ENCODE measurements around the gene KLHL3.

The KLHL3 gene

GRCh38 chr5:137706841-137707240, 29.0 kb downstream of the KLHL3 start:
- no peak for DNase-seq

- DNase-seq, result no peak
Observed at GRCh38 chr5:137705106-137705505, 30.8 kb downstream of the KLHL3 start.

- DNase-seq, result no peak
Observed at GRCh38 chr5:137703565-137703964, 32.3 kb downstream of the KLHL3 start.

DNA sequence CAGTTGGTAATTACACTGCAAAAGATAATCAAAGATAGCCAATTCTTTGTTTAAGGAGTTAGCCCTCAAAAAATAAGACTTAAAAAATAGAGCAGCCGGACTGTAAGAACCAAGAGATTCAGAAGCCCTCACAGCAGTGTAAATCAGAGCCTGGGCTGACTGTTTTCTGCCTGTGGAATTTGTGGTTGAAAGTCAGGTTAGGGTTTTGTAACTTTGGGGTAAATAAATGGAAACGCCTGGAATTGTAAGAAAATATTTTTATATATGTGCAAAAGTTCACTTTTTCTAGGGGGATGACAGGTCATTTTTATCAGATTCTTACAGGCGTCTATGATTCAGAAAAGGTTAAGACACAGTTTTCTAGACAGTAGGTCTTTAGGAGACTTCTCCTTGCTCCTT, 35.6 kb downstream of the KLHL3 start:
- DNase-seq, result no peak

- DNase-seq, result no peak
Observed at GRCh38 chr5:137699336-137700281, 36.3 kb downstream of the KLHL3 start.

DNA sequence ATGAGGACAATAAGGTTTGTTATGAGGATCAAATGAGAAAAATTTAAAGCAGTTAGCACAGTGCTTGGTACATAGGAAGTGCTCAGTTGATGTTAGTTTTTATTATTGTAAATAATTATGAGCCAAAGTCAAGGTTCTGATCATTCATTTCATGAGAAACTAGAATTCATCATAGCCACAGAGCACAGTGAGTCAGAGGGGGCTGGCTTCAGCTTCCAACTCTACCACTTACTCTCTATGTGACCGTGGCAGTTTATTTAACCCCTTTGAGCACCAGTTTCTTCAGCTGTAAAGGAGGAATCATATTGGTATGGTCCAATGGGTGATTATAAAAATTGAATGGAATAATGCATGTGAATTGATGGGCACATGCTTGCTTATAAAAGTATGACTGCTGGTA, 39.4 kb downstream of the KLHL3 start:
- peak; percentile 47 for DNase-seq

DNA sequence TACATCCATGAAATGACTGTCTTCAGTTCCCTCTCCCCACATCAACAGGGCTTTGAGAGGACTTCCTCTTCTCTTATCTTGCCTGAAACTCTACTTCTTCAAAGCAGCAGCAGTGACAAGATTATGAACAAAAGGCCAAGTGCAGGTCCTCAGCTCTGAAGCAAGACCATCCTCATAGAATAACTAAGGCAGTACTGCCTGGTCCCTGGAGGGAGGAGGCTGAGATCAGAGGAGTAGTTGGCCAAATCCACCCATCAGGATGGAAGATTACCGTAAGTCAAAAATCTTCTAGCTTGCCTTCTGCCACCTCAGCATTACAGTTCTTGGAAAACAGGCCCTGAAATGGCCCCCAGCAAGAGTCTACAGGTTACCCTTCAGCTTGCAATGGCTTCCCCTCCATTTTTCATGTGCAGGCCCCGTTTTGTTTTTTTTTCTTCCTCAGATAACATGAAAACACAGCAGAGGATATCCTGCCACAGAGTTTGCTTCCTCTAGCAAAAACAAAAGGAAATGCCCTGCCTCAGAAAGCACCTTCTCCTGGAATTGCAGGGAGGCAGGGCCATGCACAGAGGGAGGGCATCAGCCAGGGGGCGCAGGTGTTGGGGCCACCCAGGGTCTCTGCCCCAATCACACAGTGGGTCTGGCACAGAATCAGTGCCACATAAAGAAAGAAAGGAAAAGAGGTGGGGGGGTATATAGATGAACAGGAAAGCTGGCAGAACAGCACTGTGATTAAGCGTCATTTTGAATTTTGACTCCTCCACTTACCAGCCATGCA, 40.0 kb downstream of the KLHL3 start:
- DNase-seq, result no peak

DNA sequence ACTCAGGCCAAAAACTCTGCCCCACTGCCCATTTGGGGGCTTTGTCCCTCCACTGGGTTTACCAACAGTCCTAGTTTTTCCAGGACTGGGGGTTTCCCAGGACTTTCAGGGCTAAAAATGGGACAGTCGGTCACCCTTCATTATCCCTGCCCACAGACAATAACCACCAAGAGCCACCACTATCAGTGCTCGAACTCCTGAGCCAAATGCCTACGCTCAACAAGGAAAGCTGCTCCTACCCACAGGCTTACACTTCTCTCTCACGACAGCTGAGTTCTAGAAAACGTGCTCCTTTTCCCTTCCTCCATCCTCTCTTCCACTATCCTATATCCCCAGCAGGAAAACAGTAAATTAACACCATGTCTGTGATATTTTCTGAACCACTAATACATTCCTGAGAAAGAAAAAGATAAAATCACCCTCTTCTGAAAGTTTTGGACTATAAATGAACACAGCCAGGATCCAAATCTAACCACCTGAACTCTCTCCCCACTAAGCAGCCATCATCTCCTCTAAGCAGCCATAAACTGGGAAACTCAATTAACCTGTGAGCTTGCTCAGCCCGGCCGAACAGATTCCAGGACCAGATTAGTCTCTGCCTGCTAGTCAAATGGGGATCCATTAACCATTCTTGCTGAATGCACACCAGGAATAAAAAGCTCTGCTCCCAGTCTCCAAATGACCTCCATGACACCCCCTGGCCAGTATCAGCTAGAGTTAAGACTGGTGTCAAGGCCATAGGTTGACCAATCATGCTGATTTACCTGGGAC, 41.8 kb downstream of the KLHL3 start:
- no peak for DNase-seq

DNA sequence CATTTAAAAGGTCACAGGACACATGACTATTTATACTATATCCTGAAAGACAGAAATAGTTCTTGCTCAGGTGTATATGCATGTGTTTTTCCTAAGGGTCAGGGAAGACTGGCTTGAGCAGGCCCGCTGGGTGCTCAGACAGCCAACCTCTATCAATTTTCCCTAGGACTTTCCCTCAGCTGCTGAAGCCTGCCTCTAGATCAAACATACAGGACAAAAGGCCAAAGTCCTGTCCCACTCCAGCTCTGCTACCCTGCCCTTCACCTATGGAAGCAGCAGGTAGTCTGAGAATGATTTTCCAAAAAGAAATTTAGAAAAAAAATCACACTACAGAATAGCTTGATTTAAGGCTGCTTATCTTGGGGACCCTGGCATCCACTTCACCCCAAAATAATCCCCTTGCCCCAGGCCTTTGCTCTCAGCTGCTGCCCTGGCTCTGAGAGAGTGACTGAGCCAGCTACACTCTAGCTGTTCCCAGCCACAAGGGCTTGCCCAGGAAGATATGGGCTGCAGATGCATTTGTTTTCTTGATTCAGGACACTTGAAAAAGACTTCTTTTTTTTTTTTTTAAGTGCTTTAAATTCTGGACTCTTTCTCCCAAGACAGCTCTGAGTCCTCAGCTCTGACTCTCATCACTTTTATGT, 42.5 kb downstream of the KLHL3 start:
- no peak for DNase-seq

- no peak for DNase-seq
Observed at GRCh38 chr5:137689306-137689705, 46.6 kb downstream of the KLHL3 start.

- DNase-seq, result no peak
Observed at GRCh38 chr5:137688210-137688840, 47.6 kb downstream of the KLHL3 start.

DNA sequence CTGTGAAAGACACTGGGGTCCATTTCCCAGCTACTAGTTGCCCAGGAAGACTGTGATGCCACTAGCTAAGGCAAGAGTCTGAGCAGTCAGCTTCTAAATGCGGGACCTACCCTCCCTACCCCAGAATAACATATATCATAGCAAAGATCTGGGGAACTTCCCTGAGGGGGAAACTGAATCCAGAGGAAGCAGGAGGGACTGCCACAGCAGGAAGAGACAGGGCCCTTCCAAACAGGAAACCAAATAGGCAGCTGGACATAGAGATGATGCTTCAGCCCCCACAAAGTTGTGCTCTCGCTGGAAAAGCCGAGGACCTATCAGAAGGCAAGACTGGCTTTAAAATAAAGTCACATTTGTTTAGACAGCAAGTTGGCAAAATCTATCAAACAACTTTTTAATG, 51.1 kb downstream of the KLHL3 start:
- DNase-seq, result no peak

DNA sequence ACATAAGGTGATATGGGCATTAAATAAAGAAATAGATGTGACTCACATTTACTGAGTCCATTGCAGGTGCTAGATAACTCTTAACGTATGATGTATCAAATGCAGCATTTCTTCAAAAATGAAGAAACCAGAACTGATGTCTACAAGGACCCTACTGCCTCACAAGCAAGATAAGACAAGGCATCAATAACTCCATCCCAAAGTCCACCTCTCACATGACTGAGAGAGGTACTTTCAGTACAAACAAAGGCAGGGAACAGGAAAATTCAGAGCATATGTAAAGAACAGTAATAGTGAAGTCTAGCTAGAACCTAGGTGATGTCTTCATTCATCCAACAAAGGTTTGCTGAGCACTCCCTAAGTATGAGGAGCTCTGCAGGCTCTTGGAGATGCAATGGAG, 54.7 kb downstream of the KLHL3 start:
- DNase-seq, result no peak

DNA sequence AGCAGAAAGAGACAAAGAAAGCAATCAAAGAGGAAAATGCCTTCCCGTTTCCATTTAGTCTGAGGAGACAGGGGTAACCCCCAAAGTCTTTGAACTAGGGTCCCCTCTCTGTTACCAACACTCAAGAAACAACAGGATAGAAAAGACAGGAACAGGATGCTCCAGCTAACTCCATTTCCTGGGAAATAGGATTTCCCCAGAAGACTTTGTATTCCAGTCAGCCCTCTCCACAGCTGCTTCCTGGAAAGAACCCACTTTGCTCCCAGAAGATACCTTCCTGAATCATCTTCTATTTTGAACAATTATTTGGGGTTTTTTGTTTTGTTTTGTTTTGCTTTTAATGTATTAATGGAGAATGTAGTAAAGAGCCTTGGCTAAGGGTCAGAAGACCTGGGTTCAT, 56.0 kb downstream of the KLHL3 start:
- no peak for DNase-seq

- no peak for DNase-seq
Observed at GRCh38 chr5:137679195-137679594, 56.7 kb downstream of the KLHL3 start.

DNA sequence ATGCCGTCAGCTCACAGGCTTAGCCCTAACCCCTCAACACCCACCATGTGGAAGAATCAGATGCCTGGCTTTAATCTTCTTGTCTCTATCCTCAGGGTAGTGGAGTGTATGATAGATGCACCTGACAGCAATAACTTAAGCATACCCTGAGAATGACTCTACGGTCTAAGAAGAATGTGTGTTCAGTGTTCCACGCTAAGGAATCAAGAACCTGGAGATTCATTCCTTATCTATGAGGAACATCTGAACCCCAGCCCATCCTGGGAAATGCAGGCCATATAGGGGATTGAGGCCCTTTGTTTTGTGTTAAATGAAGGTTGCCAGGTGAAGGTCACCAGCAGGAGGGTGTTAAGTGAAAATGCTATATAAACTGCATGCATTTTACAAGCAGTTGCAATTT, 63.0 kb downstream of the KLHL3 start:
- no peak for DNase-seq

DNA sequence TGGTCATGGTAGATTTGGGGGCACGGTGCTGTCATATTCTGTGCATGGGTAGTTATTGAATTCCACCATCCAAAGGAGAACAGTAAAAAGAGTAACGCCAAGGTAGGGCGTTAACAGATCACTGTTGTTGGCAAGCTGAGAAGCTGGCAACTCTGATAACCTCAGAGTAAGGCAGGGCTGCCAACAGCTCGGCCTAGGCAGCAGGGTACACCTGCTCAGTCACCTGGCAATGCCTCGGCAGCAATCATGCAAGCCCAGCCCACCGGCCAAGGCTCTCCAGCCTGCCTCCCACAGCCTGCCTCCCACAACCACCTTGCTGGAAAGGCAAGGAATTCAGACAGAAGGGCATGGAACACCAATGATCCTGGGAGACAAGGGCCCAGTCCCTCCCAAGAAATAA, 63.9 kb downstream of the KLHL3 start:
- no peak for DNase-seq

GRCh38 chr5:137669811-137670210, 66.1 kb downstream of the KLHL3 start:
- DNase-seq, result no peak

DNA sequence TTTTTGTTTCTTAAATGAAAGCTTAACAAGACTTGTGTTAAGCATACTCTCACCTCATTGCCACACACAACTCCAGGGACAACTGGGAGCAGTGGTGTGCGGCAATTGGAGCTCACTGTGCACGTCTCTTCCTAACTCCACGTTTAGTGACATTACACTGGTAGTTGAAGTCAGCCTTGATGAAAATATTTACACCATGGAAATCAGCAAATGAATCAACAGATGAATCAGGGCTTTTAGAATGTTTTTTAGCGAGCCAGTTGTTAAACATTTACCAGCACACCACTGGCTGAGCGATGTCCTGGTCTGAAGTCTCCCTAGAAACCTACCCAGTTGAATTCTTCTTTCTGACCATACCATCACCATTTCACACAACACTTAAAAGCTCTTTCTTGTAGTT, 67.3 kb downstream of the KLHL3 start:
- no peak for DNase-seq

GRCh38 chr5:137667341-137667740, 68.5 kb downstream of the KLHL3 start:
- DNase-seq, result no peak

DNA sequence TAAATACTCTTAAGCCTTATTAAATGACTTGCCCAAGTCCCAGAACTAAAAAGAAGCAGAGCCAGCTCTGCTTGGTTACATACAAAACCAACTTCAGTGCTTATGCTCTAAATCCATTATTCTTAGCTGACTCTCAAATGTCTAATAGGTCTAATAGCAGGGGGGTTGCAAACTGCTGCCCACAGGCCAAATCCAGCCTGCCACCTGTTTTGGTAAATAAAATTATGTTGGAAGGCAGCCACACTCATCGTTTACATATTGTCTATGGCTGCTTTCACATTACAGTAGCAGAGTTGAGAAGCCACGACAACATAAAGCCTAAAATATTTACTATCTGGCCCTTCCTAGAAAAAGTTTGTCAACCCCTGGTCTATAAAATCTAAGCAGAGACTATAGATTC, 69.0 kb downstream of the KLHL3 start:
- DNase-seq, result no peak

GRCh38 chr5:137666461-137666850, 69.4 kb downstream of the KLHL3 start:
- DNase-seq, result no peak

Data from stimulated activated naive CD4-positive, alpha-beta T cell treated with Interleukin-2 at 50 U/mL for 16 hours (primary cell).